Stimulated activated CD4-positive, alpha-beta T cell treated with anti-CD3 and anti-CD28 coated beads, Interleukin-1b, Interleukin-23, amount 100 ng/mL, for 1 hour (primary cell): ENCODE measurements around the gene MAPKAP1.

Source experiments
- DNase-seq, 2 donors: peaks; one replicate each; pipeline ENCODE4 v3.0.0-alpha.2; 2020; ENCODE audit warnings: low read depth in 2 of 2

MAPKAP1 gene

DNA sequence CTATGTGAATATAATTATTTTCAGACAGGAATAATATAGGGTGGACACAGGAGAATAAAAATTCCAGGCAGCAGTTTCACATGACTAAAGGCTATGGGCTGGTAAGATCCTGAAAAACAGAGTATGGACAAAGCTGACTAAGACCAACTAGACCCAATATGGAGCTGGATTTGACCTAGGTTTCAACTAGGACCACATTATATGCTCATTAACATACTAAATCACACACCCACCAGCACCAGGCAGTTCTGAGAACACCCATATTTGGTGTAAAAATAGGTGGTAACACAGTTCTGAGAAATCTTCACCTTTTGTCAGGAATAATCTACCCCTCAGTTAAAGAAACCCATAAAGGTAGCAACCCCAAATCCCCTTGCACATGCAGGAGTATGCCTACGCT lies 64.7 kb downstream of the MAPKAP1 start:
- DNase-seq, result no peak

DNA sequence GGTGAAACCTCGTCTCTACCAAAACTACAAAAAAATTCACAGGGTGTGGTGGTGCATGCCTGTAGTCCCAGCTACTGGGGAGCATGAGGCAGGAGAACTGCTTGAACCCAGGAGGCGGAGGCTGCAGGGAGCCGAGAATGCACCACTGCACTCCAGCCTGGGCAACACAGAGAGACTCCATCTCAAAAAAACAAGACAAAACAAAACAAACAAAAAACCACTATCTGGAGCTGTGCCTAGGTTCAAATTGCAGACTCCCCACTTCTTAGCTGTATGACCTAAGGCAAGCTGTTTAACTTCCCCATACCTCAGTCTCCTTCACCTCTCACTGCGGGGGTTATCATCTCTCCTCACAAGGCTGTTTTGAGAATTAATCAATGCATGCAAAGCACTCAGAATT lies 68.0 kb downstream of the MAPKAP1 start:
- DNase-seq, result no peak

DNA sequence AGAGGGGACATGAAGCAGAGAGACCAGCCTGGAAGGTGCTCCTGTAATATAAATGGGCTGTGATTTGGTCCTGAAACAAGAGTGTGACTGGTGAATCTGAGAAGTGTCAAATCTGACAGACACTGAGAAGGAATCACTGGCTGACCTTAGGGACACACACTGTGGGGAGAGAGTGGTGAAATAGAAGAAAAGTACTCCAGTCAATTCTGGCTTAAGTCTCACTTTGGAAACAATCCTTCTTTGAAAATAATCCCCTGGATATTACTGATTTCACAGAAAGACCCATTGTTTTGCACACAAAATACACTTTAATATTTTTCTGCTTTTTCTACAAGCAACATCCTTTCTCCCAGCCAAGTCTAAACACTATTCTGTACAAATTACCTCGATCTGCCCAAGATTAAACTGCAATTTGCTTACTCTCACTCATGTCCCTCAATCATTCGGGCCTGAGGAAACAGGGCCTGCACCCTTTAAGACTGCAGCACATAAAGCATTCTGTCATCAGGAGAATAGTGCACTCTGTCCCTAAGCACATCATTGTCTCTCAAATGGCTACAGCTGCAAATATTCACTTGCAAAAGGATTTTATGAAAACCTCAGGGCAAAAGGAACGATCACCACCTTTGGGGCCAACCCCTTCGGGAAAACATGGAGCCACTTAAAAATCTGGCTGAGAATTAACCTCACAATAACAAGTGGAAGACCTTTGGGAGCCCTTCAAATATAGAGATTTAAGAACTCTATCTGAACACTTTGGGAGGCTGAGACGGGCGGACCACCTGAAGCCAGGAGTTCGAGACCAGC lies 68.6 kb downstream of the MAPKAP1 start:
- no peak for DNase-seq

DNA sequence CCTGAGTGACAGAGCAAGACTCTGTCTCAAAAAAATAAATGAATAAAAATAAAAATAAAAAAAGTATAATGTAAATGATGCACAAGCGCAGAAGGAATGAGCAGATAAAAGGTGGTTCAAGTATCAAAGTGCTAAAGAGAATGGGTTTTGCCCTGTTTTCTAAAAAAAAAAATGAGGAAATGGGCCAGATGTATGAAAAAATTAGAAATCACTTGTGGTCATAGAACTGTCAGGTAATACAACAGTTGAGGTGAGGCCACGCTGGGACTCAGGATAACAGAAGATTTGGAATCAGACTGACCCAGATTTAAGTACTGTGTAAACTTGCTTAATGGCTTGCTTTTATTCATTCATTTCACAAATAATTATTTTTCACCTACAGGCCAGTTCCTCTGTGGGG lies 69.8 kb downstream of the MAPKAP1 start:
- DNase-seq, result no peak

DNA sequence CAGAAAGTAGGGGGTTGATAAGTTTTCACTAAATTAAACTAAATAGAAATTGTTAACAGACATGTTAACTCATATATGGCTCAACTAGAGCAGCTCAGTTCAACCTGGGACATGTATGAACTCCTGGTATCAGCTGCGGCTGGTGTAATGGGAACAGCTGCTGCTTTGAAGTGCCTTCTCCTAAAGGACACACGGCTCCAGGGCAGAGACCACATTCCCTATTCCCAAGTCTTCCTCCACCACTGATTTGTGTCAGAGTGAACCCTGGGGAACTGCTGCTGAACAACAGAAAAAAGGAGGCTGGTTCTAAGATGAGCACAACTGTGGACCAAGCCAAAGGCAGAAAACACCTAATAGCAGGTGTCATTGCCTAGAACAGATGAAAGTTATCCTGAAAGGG lies 71.1 kb downstream of the MAPKAP1 start:
- DNase-seq, result no peak

DNA sequence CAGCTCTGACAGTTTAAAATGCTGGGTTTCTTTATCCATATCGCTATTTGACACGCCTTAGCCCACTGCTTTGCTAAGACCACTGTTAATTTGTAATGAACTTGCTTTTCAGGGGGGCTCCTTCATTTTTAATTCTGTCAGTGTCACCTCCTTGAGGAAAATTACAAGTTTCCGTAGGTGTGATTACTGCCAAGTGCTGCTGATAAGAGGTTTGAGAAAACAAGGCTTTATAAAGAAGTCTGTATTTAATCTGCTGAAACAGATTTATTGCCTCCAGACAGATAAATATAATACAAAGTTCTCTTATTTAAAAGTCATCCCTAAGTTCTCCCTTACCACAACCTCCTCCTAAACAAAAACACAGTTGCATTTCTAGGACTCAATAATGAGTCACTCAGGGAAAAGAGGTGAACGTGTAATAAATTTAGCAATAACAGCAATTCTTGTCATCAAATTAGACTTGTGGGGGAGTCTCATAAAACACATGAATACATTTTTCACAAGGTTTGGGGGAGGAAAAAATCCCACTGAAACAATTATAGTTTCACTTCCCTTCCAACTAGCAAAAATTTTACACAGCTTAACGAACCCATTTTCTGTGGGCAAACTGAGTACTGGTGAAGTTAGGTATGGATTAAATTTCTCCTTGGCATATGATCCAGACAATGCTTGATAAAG lies 72.8 kb downstream of the MAPKAP1 start:
- DNase-seq, result no peak

DNA sequence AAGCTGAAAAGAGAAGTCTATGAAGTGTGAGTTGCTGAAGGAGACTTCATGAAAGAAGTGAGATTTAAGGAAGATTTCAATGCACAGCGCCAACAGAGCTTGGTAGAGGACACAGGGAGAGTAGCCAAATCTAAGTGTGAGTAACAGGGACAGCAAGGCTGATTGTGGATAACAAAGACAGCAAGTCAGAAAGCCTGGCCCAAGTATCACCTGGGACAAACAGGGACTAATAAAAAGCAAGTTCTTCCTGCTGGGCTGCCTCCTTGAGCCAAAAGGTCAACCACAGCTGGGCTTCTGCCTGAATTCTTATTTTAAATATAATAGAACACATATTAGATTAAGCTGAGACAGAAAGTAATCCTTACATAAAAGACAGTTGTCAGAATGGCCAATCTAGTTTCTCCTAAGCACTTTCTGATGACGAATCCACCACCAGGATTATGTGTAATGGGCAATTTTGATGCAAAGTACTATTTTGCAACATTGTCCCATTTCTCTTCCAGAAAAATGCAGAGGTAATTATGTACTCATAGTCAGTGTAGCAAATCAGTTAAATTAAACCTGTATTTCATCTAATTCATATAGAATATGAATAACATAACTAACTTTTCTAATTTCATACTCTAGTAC lies 73.8 kb downstream of the MAPKAP1 start:
- no peak for DNase-seq

DNA sequence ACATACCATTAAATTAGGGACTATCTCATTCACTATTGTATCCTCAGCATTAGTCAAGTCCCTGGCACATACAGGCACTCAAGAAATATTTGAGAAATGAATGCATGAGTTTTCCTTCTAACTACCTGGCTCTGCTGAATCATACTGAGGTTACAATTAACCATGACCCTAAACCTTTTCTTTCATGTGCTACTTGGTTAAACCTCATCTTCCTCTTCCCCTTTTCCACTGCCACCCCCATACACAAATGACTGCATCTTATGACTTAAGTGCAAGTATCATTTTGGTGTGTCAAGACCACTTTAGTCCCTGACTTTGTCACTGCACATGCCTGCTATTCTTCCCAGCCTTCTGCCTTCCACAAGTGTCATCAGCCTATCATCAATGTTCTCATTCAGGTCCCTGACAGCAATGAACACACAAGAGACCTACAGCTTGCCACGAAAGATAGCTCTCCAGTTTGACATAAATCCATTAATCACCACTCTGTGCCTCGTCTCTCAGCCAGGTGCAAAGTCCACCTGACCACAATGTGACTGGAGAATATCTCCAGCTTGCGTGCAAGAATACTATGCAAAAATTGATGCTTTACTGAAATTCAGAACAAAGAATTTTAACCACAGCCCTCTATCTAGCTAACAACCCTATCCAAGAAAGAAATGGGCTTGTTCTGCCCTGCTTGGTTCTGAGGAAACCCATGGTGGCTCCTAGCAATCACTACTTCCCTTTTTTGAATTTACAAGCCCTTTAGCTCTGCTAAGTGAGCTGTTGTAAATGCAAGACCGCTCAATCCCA lies 74.5 kb downstream of the MAPKAP1 start:
- DNase-seq, result no peak

DNA sequence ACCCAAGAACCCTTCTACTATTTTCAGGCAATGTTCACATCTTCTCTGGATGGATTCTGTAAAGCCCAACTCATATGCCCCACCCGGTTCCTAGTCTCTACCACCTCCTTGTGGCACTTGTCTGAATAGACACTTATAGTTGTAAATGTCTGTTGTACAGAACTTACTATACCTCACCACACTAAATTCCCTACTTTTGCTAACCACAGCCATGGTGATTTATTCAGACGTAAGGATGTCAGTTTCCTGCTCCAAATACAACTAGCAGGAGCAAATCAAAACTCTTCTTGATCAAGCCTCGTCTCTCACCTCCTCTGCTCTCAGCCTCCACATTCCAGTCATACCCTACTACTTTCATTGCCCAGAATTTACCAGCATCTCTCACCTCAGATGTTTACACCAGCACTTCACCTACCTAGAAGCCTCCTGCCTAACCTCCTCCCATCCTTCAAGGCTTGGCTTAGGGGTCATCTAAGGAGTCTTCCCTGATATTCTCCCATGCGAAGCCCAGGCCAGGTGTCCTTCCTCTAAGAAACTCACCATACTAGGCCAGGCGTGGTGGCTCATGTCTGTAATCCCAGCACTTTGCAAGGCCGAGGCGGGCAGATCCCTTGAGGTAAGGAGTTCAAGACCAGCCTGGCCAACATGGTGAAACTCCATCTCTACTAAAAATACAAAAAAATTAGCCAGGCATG lies 75.5 kb downstream of the MAPKAP1 start:
- DNase-seq, result no peak

DNA sequence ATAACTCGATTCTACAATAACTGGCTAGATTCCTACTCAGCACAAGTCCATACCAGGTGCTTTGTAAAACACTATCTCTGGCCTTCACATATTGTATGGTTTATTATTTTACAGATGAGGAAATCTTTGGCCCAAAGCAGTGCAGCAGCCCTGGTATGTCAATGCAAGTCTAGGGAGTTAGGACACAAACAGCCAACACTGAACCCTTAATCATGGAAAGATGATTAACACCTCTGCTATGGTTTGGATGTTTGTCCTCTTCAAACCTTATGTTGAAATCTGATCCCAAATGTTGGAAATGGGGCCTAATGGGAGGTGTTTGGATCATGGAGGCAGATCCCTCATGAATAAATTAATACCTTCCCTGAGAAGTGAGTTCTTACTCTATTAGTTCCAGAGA lies 76.6 kb downstream of the MAPKAP1 start:
- DNase-seq, result no peak

DNA sequence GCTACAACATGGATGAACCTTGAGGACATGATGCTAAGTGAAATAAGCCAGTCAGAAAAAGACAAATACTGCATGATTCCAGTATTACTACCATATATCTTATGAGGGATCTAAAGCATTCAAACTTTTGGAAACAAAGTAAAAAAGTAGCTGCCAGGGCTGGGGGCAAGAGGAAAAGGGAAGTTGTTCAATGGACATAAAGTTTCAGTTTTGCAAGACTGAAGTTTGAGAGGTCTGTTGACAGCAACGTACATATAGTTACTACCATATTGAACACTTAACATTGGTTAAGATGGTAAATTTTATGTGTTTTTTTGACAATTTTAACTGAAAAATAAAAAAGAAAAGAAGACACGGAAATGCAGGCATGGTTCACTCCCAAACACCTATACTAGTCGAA lies 77.6 kb downstream of the MAPKAP1 start:
- DNase-seq, result no peak

DNA sequence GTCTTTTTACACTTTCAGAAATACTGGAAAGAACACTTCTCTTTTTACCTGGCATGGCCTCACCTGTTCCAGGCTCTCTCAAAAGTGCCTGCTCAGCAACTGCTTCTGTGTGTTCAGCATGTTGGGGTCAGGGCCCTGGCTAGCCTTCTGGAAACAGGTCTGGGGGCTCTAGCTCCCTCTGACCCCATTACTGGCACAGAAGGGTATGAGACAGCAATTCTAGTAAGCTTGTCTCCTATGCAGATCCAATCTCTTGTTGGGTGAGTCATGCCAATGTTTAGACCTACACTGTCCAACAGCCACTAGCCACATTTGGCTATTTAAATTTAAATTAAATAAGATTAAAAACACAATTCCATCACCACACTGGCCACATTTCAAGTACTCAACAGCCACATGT lies 80.8 kb downstream of the MAPKAP1 start:
- no peak for DNase-seq

DNA sequence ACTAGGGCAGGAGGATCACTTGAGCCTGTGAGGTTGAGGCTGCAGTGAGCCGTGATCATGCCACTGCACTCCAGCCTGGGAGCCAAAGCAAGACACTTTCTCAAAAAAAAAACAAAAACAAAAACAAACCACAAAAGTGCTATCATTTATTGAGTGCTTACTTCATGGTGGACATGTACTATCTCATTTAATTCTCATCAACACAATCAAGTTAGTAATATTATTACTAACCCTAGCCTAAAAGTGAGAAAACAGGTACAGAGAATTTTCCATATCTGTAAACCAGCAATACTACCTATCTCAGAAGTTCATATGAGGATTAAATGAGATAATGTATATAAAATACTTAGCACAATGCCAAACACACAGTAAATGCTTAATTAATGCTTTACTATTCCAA lies 85.8 kb downstream of the MAPKAP1 start:
- no peak for DNase-seq

DNA sequence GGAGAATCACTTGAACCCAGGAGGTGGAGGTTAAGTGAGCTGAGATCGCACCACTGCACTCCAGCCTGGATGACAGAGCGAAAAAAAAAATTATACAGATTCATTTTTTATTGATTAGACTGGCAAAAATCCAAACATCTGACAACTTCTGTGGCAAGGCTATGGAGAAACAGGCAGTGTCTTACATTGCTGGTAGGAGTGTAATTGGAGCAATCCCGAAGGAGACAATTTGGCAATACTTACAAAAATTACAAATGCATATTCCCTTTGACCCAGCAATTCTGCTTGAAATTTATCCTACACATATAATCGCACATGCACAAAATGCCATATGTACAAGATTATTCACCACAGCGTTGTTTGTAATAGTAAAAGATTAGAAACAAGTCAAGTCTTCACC lies 86.8 kb downstream of the MAPKAP1 start:
- no peak for DNase-seq

DNA sequence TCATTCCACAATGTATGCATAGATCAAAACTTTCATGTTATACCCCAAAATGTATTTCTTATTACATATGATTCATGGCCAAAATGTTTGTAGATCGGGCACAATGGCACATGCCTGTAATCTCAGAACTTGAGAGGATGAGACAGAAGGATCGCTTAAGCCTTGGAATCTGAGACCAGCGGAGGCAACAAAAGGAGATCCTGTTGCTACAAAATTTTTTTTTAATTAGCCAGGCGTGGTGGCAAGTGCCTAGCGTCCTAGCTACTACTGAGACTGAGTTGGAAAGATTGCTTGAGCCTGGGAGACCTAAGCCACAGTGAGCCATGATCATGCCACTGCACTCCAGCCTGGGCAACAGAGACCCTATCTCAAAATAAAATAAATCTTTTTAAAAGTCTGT lies 89.9 kb downstream of the MAPKAP1 start:
- DNase-seq, result no peak

DNA sequence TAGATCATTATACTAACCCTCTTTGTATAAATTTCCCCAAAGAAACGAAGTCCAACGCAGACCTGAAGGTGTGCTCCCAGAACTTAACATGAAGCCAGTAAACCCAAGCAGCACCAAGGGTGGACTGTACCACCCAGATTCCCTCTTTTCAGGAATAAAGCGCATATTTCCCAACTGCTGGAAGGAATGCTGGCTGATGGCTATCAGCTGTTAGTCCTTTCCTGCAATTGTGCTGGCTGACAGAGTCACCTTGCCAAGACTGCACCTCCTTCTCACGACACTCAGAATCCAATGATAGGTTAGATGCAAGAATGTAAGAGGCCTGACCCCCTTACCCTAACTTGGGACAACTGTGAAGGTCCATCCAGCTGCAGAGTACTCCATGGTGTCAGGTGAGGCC lies 93.9 kb downstream of the MAPKAP1 start:
- no peak for DNase-seq

DNA sequence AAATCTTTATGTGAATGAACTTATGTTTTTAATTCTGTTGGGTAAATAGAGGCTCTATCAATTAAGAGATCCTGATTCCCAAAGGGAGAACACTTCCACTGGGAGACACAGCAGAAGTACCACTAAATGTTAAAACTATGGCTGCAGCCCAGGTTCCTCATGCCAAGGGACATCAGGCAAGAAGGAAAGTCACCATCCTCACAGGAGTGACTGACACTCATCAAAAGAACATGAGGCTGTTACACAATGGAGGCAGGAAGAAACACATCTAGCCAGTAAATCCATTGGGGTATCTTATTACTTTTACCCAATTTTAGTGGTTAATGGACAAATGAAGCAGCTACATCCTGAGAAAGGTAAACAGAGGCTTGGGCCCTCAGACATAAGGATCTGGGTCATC lies 94.4 kb downstream of the MAPKAP1 start:
- no peak for DNase-seq

DNA sequence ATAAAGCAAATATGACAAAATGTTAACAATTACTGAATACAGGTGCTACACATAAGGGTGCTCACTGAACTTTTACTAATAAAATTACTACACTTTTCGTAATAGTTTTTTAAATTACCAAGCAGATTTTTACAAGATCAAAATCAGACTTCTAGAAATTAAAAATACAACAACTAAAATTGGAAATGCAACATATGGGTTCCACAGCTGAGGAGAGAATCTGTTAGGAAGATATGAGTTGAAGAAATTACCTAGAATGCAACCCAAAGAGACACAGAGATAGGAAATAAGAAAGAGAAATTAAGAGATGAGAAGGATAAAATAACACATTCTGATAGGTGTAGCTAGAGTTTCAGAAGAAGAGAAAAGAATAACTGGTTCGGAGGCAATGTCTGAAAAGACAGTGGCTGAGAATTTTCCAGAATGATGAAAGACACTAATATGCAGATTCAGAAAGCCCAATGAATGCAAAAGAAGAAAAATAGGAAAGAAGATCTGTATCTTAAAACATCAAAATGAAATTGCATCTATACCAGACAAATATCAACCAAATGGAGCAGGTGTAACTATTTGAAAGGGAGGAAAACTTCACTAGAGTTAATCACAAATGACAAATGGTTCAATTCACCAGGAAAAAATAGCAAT lies 95.8 kb downstream of the MAPKAP1 start:
- DNase-seq, result no peak

DNA sequence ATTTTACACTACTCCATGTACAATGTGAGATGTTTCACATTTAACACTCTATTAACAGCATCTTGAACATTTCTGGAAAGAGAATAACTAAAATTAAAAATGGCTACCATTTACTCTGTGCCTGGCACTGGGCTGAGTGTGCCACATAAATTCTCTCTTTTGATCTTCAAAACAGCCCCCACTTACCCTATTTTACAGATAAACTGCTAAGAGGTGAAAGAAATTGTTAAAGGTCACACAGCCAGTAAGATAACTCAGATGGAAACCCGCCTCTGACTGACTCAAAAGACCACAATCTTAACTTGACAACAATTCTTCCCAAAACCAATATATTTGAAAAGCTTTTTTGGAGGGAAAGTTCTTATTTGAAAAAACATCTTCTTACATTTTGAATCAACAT lies 97.3 kb downstream of the MAPKAP1 start:
- DNase-seq, result no peak

DNA sequence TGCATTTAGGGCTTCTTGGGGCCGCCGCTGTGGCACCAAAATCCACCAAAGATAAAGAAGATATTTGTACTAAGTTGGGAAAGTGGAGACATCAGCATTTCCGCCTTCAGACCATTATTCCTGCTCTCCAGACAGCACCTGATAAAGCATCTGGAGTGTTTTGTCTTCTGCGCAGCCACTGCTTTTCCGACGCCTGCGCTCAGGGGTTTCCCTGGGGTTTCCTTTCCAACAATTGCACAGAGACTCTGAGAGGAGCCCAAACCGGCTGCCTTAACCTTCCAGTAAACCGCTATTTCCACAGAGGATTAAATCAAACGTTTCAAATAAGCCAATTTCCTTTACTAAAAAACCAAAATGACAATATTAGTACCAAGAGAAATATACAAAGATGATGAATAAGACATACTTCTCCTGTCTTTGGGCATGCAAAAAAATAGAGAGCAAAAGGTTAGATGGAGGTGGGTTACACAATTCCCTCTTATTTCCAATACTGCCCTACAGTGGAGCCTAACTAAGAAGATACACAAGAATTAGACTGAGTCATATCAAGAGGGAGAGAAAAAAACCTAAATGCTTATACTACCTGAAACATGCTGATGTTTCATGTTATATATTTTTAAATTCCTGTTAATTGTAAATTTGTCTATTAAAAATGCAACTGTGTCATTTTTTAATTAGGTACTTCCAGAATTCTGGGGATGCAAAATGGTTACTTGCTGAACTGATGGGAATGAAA lies 98.4 kb downstream of the MAPKAP1 start:
- DNase-seq, result no peak

DNA sequence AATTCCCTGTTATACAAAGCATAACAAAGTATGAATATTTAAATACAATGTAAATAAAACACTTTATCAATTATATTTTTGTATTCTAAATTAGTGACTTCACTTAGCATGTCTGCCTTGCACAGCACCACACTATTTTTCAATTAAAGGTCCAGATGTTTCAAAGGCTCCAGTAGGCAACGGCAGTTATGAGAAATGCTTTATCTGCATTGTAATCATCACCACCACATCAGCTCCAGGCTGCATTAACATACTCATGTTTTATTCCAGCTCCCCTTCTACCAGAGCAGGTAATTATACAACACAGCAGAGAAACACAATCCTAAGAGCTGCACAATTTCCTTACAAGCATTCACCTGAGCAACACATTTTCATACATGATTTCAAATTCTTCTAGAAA lies 102.8 kb downstream of the MAPKAP1 start:
- no peak for DNase-seq
